Endodermal cell (in vitro differentiated cells): ENCODE results near the gene ORC5. TPM values are rescaled to one million over a fixed set of nuclear protein-coding genes. Genes with fewer than 3 reads are reported as not detected.

Source experiments
- DNase-seq: peaks from one replicate; pipeline ENCODE4 v3.0.0-alpha.2; 2017
- H3K27ac ChIP-seq: 2 replicates; pipeline ENCODE4 v1.5.1; 2013; ENCODE audit warnings: mild to moderate bottlenecking, low read depth, low read length, moderate library complexity
- H3K27me3 ChIP-seq: 2 replicates; pipeline ENCODE4 v1.6.1; 2013; ENCODE audit warnings: mild to moderate bottlenecking, low read length, moderate library complexity; ENCODE audit not compliant: insufficient read depth, control insufficient read depth, poor library complexity, severe bottlenecking
- H3K36me3 ChIP-seq: 2 replicates; pipeline ENCODE4 v1.7.0; 2013; ENCODE audit warnings: mild to moderate bottlenecking, low read length, moderate library complexity; ENCODE audit not compliant: control insufficient read depth, insufficient read depth
- H3K4me1 ChIP-seq: one replicate; pipeline ENCODE4 v1.7.0; 2013; ENCODE audit warnings: low read length; ENCODE audit not compliant: control insufficient read depth, insufficient read depth
- H3K4me3 ChIP-seq: 2 replicates; pipeline ENCODE4 v1.5.1; 2013; ENCODE audit warnings: mild to moderate bottlenecking, low read length, moderate library complexity
- H3K9ac ChIP-seq: 2 replicates; pipeline ENCODE4 v1.6.1; 2013; ENCODE audit warnings: mild to moderate bottlenecking, low read length, moderate library complexity; ENCODE audit not compliant: poor library complexity, severe bottlenecking; ENCODE audit errors: extremely low read depth
- H3K9me3 ChIP-seq: 2 replicates; pipeline ENCODE4 v1.6.1; 2013; ENCODE audit warnings: mild to moderate bottlenecking, low read length, moderate library complexity; ENCODE audit not compliant: control insufficient read depth
- H3K27ac Mint-ChIP-seq: 2 replicates; pipeline ENCODE4 v1.8.0; 2020; ENCODE audit warnings: mixed read lengths
- H3K27me3 Mint-ChIP-seq: 2 replicates; pipeline ENCODE4 v1.8.0; 2021; ENCODE audit warnings: mild to moderate bottlenecking, mixed read lengths; ENCODE audit not compliant: insufficient read depth
- H3K36me3 Mint-ChIP-seq: 2 replicates; pipeline ENCODE4 v1.8.0; 2020; ENCODE audit warnings: low read depth, mixed read lengths
- H3K4me1 Mint-ChIP-seq: 2 replicates; pipeline ENCODE4 v1.8.0; 2020; ENCODE audit warnings: mixed read lengths
- H3K4me3 Mint-ChIP-seq: 2 replicates; pipeline ENCODE4 v1.8.0; 2020; ENCODE audit warnings: mild to moderate bottlenecking, moderate library complexity, mixed read lengths
- H3K9me3 Mint-ChIP-seq: 2 replicates; pipeline ENCODE4 v1.8.0; 2020; ENCODE audit warnings: mild to moderate bottlenecking, mixed read lengths
- WGBS, 2 experiments: methylation state at CpG; one replicate each; pipeline versions ENCODE4 v1.1.5 to v1.1.7; 2013; ENCODE audit warnings: missing lambda C conversion rate in 2 of 2, mixed read lengths in 1 of 2; ENCODE audit not compliant: insufficient coverage in 1 of 2, insufficient read length in 1 of 2; 5-methylcytosine and 5-hydroxymethylcytosine counted together
- total RNA-seq, 2 donors: library from RNA; stranded (reverse); fragmentation: NEBNext Ultra II Directional in 1 of 2; extraction: Animal tissue kit (Norgen Biotek cat#: 25700) in 1 of 2; gene quantifications; 2 replicates in 1 of 2; 3 replicates in 1 of 2; pipeline ENCODE4 v1.2.1, GENCODE V29; 2021
- TF ChIP-seq, protein P1 (sequence below): fragments of 200-600 bp; sonication (generic); conservative IDR thresholded peaks from 2 replicates; pipeline ENCODE4 v1.5.0; 2021; ENCODE audit warnings: antibody characterized with exemption, mild to moderate bottlenecking

The ORC5 gene
- total RNA-seq, 2 donors from 2014 or later: 22.5 to 22.7 TPM

DNA sequence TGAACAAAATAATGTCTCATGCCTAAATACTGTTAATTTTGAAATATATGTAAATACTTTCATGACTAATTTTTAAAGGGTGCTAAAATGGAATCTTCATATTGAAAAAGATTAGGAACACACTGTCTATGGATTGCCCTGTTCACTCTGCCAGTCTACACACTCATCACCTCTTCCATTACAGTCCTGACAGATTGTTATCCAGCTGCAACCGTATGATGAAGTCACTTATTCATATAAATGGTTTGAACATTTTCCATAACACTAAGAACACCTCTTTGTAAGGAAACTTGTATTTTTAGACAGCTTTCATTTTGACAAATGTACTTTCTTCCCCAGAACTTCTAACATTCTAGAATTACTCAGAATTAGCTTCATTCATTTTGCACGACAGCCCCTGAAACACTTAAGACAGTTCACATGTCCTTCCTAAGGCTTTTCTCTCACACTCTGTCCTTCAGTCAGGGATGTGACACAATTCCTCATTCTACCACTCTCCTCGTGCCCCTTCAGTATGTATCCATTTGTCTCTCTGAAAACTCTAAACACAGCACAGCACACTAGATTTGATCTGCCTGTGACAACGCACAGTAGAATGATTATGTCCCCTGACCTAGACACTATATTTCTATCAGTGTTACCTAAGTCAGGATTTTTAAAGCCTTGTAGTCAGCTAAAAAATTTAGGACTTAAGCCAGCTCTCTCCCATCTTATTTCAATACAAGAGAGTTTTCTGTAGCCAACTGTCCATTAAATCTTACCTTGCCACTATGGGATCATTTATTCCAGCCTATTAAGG lies 71.9 kb downstream of the ORC5 start:
- H3K9me3 ChIP-seq: no peaks in the 10 kb centered on the region

GRCh38 chr7:104133238-104133637 lies 74.6 kb downstream of the ORC5 start:
- TF ChIP-seq, protein P1, sequence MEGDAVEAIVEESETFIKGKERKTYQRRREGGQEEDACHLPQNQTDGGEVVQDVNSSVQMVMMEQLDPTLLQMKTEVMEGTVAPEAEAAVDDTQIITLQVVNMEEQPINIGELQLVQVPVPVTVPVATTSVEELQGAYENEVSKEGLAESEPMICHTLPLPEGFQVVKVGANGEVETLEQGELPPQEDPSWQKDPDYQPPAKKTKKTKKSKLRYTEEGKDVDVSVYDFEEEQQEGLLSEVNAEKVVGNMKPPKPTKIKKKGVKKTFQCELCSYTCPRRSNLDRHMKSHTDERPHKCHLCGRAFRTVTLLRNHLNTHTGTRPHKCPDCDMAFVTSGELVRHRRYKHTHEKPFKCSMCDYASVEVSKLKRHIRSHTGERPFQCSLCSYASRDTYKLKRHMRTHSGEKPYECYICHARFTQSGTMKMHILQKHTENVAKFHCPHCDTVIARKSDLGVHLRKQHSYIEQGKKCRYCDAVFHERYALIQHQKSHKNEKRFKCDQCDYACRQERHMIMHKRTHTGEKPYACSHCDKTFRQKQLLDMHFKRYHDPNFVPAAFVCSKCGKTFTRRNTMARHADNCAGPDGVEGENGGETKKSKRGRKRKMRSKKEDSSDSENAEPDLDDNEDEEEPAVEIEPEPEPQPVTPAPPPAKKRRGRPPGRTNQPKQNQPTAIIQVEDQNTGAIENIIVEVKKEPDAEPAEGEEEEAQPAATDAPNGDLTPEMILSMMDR: no peak

More for the DNA sequence above, 71.9 kb downstream of the ORC5 start:
- Mint-ChIP-seq H3K36me3 (peaks cover 13% of the 10 kb centered on the region), H3K4me1 (no peaks in the 10 kb centered on the region), H3K9me3 (no peaks in the 10 kb centered on the region), H3K27ac (peak overlapping the region; percentile 15), H3K4me3 (no peak overlapping the region), H3K27me3 (no peaks in the 10 kb centered on the region)
- H3K27ac ChIP-seq: no peak overlapping the region
- no peak overlapping the region for H3K4me3 ChIP-seq
- no peak for DNase-seq
- H3K36me3 ChIP-seq: peaks cover 39% of the 10 kb centered on the region
- 93 to 95% methylated on average over 4 of the region's 4 CpGs for WGBS, 2 experiments
- H3K27me3 ChIP-seq: no peaks in the 10 kb centered on the region
- no peaks in the 10 kb centered on the region for H3K4me1 ChIP-seq
- TF ChIP-seq, protein P1: no peak
- no peak overlapping the region for H3K9ac ChIP-seq

GRCh38 chr7:104130726-104131125 lies 77.1 kb downstream of the ORC5 start:
- no peaks in the 10 kb centered on the region for H3K9me3 ChIP-seq
- no peak overlapping the region for H3K27ac ChIP-seq
- H3K36me3 Mint-ChIP-seq: peaks cover 24% of the 10 kb centered on the region
- no peaks in the 10 kb centered on the region for H3K9me3 Mint-ChIP-seq
- H3K4me3 ChIP-seq: no peak overlapping the region
- H3K4me3 Mint-ChIP-seq: no peak overlapping the region
- no peak for DNase-seq
- TF ChIP-seq, protein P1: no peak
- no peaks in the 10 kb centered on the region for H3K27me3 Mint-ChIP-seq
- no peak overlapping the region for H3K9ac ChIP-seq
- no peaks in the 10 kb centered on the region for H3K27me3 ChIP-seq
- WGBS, 2 experiments: 81 to 99% methylated on average over 4 of the region's 4 CpGs
- H3K27ac Mint-ChIP-seq: peak overlapping the region; percentile 3
- H3K4me1 Mint-ChIP-seq: peaks cover 14% of the 10 kb centered on the region
- peaks cover 7% of the 10 kb centered on the region for H3K4me1 ChIP-seq
- peaks cover 41% of the 10 kb centered on the region for H3K36me3 ChIP-seq

More at GRCh38 chr7:104133238-104133637, 74.6 kb downstream of the ORC5 start:
- Histone ChIP-seq H3K4me1 (no peaks in the 10 kb centered on the region), H3K27me3 (no peaks in the 10 kb centered on the region), H3K9me3 (no peaks in the 10 kb centered on the region), H3K27ac (no peak overlapping the region), H3K36me3 (peaks cover 54% of the 10 kb centered on the region), H3K4me3 (no peak overlapping the region), H3K9ac (no peak overlapping the region)
- H3K9me3 Mint-ChIP-seq: no peaks in the 10 kb centered on the region
- no peak for DNase-seq
- peaks cover 28% of the 10 kb centered on the region for H3K36me3 Mint-ChIP-seq
- no peak overlapping the region for H3K27ac Mint-ChIP-seq
- H3K27me3 Mint-ChIP-seq: no peaks in the 10 kb centered on the region
- H3K4me1 Mint-ChIP-seq: no peaks in the 10 kb centered on the region
- no peak overlapping the region for H3K4me3 Mint-ChIP-seq
